BLaER1 treated with 17β-estradiol and CSF1 and Interleukin-3, amounts not matched to agents 10 nM and 100 nM (cell line): ENCODE data around the gene MPI.
"Not testable (repeated sequence)": the region's sequence is repeated elsewhere in the genome, so short reads cannot be mapped to it uniquely, and the experiment has no call there.

Source experiments
- H3K27ac ChIP-seq, 11 experiments: shearing (Covaris generic); formaldehyde crosslinking; 2 replicates each; pipeline ENCODE4 v1.8.1; 2022
- H3K27me3 ChIP-seq, 11 experiments: shearing (Covaris generic); formaldehyde crosslinking; 2 replicates each; pipeline ENCODE4 v1.8.1; 2022
- H3K36me3 ChIP-seq, 11 experiments: shearing (Covaris generic); formaldehyde crosslinking; 2 replicates each; pipeline ENCODE4 v1.8.1; 2022
- H3K4me1 ChIP-seq, 10 experiments: shearing (Covaris generic); formaldehyde crosslinking; 2 replicates each; pipeline ENCODE4 v1.8.1; 2022
- H3K4me2 ChIP-seq, 11 experiments: shearing (Covaris generic); formaldehyde crosslinking; 2 replicates each; pipeline ENCODE4 v1.8.1; 2022
- H3K4me3 ChIP-seq, 10 experiments: shearing (Covaris generic); formaldehyde crosslinking; 2 replicates each; pipeline ENCODE4 v1.8.1; 2022
- H3K9ac ChIP-seq, 11 experiments: shearing (Covaris generic); formaldehyde crosslinking; 2 replicates each; pipeline ENCODE4 v1.8.1; 2022
- H3K9me3 ChIP-seq, 11 experiments: shearing (Covaris generic); formaldehyde crosslinking; replicated peaks in 1 of 11; 2 replicates each; pipeline ENCODE4 v1.8.1; 2022
- H4K20me1 ChIP-seq, 11 experiments: shearing (Covaris generic); formaldehyde crosslinking; 2 replicates each; pipeline ENCODE4 v1.8.1; 2022
- Cebpa-rat ChIP-seq, 11 experiments: shearing (Covaris generic); IDR thresholded peaks; 2 replicates each; pipeline ENCODE4 v1.8.1; 2022

The MPI gene

DNA sequence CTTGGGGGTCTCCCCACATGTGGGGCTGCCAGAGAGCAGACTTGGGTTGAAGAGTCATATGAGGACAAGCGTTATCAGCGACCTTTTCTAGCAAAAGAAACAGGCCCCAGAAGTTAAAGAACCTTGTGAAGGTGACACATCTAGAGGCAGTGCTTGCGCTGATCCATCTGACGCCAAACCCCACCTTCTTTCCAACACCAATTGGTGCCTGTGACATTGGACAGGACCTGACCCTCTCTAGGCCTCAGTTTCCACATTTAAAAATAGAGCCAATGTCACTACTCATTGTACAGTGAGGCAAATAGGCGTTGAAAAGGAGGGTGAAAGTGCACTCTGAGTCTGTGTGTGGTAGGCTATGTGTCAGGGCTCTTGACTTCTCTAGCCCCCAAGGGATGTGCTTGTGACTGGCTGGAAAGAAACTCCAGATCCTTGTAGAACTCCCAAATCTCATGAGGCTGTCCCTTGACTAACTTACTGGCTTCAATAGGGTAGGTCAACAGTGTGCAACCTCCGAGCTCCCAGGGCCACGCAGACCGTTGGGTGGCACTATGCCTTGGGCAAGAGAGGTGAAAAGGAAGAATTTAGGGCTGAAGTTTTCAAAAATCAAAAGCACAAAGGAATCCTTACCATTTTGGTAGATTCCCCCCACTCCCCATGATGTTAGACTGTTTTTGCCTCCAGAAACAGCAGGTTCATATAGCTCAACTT is 17.5 kb downstream of the MPI start:
- peaks cover 0 to 25% (median 0%) of the 10 kb centered on the region in 11 experiments; a peak in 8 of 22 replicates for H4K20me1 ChIP-seq
- no peak for TF ChIP-seq Cebpa-rat (IDR thresholded peaks at IDR 0.05)
- H3K27ac ChIP-seq, result peak overlapping the region; percentile 79 to 94 (median 88)
- H3K27me3 ChIP-seq, result no peaks in the 10 kb centered on the region
- no peaks in the 10 kb centered on the region for H3K9me3 ChIP-seq
- peaks cover 29 to 45% (median 36%) of the 10 kb centered on the region in 10 experiments for H3K4me1 ChIP-seq
- H3K9ac ChIP-seq, result peak overlapping the region; percentile 89 to 95 (median 92)
- H3K4me2 ChIP-seq, result peak overlapping the region; percentile 74 to 98 (median 92)
- peaks cover 32 to 56% (median 44%) of the 10 kb centered on the region in 11 experiments for H3K36me3 ChIP-seq
- H3K4me3 ChIP-seq, result peak overlapping the region; percentile 85 to 96 (median 89)

DNA sequence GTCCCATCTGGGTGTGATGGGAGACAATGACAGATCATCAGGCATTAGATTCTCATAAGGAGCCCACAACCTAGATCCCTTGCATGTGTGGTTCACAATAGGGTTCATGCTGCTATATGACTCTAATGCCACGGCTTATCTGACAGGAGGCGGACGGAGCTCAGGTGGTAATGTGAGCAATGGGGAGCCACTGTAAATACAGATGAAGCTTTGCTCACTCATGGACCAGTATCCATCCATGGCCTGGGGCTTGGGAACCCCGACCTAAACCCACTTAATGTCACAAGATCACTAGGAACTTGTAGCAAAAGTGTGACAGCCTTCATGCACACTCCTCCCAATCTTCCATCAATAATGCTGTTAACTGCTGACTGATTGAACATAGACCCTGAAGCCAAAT is 18.8 kb downstream of the MPI start:
- Histone ChIP-seq H3K27ac (no peak overlapping the region), H3K9ac (no peak overlapping the region), H3K27me3 (no peaks in the 10 kb centered on the region), H3K9me3 (no peaks in the 10 kb centered on the region), H3K4me1 (peaks cover 20 to 32% (median 27%) of the 10 kb centered on the region in 10 experiments), H3K4me3 (no peak overlapping the region), H3K36me3 (peaks cover 35 to 56% (median 46%) of the 10 kb centered on the region in 11 experiments), H4K20me1 (peaks cover 0 to 16% (median 0%) of the 10 kb centered on the region in 11 experiments; a peak in 4 of 22 replicates), H3K4me2 (no peak overlapping the region)
- TF ChIP-seq Cebpa-rat (IDR thresholded peaks at IDR 0.05), result no peak

DNA sequence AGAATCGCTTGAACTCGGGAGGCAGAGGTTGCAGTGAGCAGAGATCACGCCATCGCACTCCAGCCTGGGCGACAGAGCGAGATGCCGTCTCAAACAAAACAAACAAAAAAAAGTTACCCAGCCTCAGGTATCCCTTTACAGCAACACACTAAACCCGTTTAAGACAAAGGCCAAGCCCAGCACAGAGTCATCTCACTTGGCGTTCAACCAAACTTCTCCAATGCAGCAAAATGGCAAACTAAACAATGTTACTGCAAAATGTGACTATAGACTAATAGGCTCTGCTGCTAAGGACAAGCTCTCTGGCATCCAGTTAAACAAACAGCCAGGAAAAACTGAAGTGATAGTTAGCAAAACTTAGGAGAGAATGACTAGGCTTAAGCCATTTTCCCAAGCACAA is 23.2 kb downstream of the MPI start:
- Histone ChIP-seq H3K9ac (no peak overlapping the region), H3K9me3 (no peaks in the 10 kb centered on the region), H3K36me3 (peaks cover 66 to 85% (median 74%) of the 10 kb centered on the region in 11 experiments), H3K27me3 (no peaks in the 10 kb centered on the region), H3K27ac (no peak overlapping the region), H3K4me3 (no peak overlapping the region), H3K4me1 (no peaks in the 10 kb centered on the region), H3K4me2 (no peak overlapping the region), H4K20me1 (peaks cover 0 to 10% (median under 1%) of the 10 kb centered on the region in 11 experiments; a peak in 3 of 22 replicates)
- TF ChIP-seq Cebpa-rat (IDR thresholded peaks at IDR 0.05), result no peak

DNA sequence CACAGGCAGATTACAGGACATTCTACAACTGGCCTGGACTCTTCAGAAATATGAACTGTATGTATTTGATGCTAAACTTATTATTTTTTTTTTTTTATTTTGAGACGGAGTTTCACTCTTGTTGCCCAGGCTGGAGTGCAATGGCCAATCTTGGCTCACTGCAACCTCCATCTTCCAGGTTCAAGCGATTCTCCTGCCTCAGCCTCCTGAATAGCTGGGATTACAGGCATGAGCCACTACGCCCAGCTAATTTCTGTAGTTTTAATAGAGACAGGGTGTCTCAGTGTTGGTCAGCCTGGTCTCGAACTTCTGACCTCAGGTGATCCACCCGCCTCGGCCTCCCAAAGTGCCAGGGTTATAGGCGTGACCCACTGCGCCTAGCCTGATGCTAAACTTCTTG is 24.0 kb downstream of the MPI start:
- H3K27ac ChIP-seq, result not testable (repeated sequence)

DNA sequence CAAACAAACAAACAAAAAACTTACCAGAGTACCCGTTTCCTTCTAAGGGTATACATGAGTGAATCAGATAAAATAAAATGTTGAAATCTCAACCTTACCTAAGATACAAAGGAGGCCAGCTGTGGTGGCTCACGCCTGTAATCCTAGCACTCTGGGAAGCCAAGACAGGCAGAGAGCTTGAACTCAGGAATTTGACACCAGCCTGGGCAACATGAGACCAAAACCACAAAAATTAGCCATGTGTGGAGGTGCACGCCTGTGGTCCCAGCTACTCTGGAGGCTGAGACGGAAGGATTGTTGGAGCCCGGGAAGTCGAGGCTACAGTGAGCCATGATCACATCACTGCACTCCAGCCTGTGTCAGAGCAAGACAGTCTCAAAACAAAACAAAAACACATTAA is 27.8 kb downstream of the MPI start:
- peaks cover 97 to 100% (median 99%) of the 10 kb centered on the region in 11 experiments for H3K36me3 ChIP-seq
- no peak overlapping the region for H3K4me3 ChIP-seq
- H3K4me1 ChIP-seq, result peaks cover 0 to 7% (median 0%) of the 10 kb centered on the region in 10 experiments; a peak in 6 of 20 replicates
- no peak overlapping the region for H3K27ac ChIP-seq
- H4K20me1 ChIP-seq, result peaks cover 5 to 55% (median 34%) of the 10 kb centered on the region in 11 experiments; a peak in 14 of 22 replicates
- H3K9me3 ChIP-seq, result no peaks in the 10 kb centered on the region
- H3K9ac ChIP-seq, result no peak overlapping the region
- TF ChIP-seq Cebpa-rat (IDR thresholded peaks at IDR 0.05), result no peak
- no peak overlapping the region for H3K4me2 ChIP-seq
- H3K27me3 ChIP-seq, result no peaks in the 10 kb centered on the region

More for the DNA sequence above, 24.0 kb downstream of the MPI start:
- H3K4me1 ChIP-seq, H3K9ac ChIP-seq, H3K4me2 ChIP-seq, H3K9me3 ChIP-seq, H3K27me3 ChIP-seq, H3K4me3 ChIP-seq: not testable (repeated sequence)
- peaks cover 0 to 18% (median 6%) of the 10 kb centered on the region in 11 experiments; a peak in 7 of 22 replicates for H4K20me1 ChIP-seq
- peaks cover 73 to 92% (median 81%) of the 10 kb centered on the region in 11 experiments for H3K36me3 ChIP-seq

DNA sequence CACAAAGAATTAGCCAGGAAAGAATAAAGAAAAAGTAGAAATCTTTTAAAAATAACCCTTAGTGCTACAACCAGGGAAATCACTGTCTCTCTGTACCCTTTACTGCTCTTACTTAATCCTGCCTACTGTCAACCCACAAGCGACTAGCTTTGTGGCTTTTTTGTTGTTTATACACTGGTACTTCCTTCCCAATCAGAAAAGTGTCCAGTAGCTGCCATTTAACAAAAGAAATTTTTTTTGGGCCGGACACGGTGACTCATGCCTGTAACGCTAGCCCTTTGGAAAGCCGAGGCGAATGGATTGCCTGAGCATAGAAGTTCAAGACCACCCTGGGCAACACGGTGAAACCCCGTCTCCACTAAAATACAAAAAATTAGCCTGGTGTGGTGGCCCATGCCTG is 30.6 kb downstream of the MPI start:
- peak overlapping the region in 1 of 11 experiments; percentile 6; a peak in 1 of 22 replicates for H3K9ac ChIP-seq
- H3K4me3 ChIP-seq, result no peak overlapping the region
- H3K27me3 ChIP-seq, result no peaks in the 10 kb centered on the region
- H3K4me2 ChIP-seq, result peak overlapping the region in 2 of 11 experiments; percentile 13 to 20; a peak in 2 of 22 replicates
- peak overlapping the region in 1 of 11 experiments; percentile 32; a peak in 1 of 22 replicates for H3K27ac ChIP-seq
- no peak for TF ChIP-seq Cebpa-rat (IDR thresholded peaks at IDR 0.05)
- H3K9me3 ChIP-seq, result no peaks in the 10 kb centered on the region
- H3K4me1 ChIP-seq, result peaks cover 0 to 7% (median 0%) of the 10 kb centered on the region in 10 experiments; a peak in 6 of 20 replicates
- H3K36me3 ChIP-seq, result peaks cover 98 to 100% (median 100%) of the 10 kb centered on the region in 11 experiments
- H4K20me1 ChIP-seq, result peaks cover 5 to 83% (median 59%) of the 10 kb centered on the region in 11 experiments; a peak in 20 of 22 replicates

DNA sequence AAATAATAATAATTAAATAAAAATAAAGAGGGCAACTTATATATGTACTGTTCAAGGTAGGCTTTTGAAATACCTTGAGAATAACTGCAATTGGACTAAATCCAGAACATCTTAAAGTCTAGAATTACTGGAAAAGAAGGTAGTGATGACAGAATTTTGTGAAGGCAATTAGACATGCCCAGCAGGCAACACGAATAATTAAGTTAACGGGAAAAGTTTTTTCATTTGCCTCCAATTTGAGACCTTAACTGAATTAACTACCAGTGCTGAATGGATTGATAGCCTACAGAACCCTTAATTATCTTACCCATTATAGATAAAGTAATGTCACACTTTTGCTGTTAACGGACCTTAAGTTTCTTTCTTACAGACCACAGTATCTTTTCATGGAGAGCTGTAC is 34.7 kb downstream of the MPI start:
- H4K20me1 ChIP-seq, result peaks cover 36 to 98% (median 84%) of the 10 kb centered on the region in 11 experiments; a peak in 21 of 22 replicates

DNA sequence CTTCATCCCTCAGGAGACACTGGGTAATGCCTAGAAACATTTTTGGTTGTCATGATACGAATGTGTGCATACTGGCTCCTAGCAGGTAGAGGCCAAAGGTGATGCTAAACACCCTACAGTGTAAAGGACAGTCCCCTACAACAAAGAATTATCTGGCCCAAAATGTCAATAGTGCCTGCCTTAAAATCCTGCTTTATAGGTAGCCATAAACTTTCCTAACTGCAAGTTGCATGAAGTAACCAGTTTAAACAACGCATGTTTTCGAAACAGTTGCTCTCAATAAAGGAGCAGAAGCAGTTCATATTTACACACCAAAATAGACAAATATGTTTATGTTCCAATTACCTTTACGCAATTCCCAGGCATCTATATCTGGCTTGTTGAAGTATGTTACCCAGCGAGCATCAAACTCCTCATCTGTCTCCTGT is 38.9 kb downstream of the MPI start:
- Histone ChIP-seq H3K27ac (no peak overlapping the region), H4K20me1 (peaks cover 65 to 100% (median 95%) of the 10 kb centered on the region in 11 experiments), H3K9me3 (no peaks in the 10 kb centered on the region), H3K9ac (no peak overlapping the region), H3K36me3 (peaks cover 82 to 100% (median 96%) of the 10 kb centered on the region in 11 experiments), H3K4me2 (no peak overlapping the region), H3K27me3 (no peaks in the 10 kb centered on the region), H3K4me1 (peaks cover 0 to 5% (median 2%) of the 10 kb centered on the region in 10 experiments; a peak in 9 of 20 replicates), H3K4me3 (no peak overlapping the region)
- no peak for TF ChIP-seq Cebpa-rat (IDR thresholded peaks at IDR 0.05)

More for the DNA sequence above, 34.7 kb downstream of the MPI start:
- H3K4me3 ChIP-seq, result no peak overlapping the region
- H3K4me2 ChIP-seq, result no peak overlapping the region
- H3K9me3 ChIP-seq, result no peaks in the 10 kb centered on the region
- TF ChIP-seq Cebpa-rat (IDR thresholded peaks at IDR 0.05), result no peak
- H3K4me1 ChIP-seq, result peaks cover 0 to 7% (median 0%) of the 10 kb centered on the region in 10 experiments; a peak in 6 of 20 replicates
- peaks cover 96 to 100% (median 99%) of the 10 kb centered on the region in 11 experiments for H3K36me3 ChIP-seq
- H3K9ac ChIP-seq, result no peak overlapping the region
- H3K27ac ChIP-seq, result no peak overlapping the region
- H3K27me3 ChIP-seq, result no peaks in the 10 kb centered on the region

DNA sequence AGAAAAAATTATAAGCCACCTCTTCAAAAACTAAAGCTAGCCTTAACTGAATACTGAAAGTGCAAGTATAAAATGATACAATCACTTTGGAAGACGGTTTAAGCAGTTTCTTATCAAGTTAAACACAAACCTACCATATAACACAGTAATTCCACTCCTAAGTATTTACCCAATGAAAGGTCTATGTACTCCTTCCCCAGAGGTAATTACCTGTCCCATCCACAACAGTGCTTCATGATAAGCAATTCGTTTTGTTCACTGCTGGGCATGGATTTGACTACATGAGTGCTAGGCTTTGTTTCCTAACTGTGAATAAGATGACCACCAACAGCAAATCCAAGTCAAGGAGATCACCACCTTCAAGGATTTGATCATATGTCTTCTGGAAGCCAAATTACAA is 43.7 kb downstream of the MPI start:
- H3K4me1 ChIP-seq, result peaks cover 27 to 38% (median 34%) of the 10 kb centered on the region in 10 experiments
- peak overlapping the region in 7 of 11 experiments; percentile 3 to 93 (median 72); a peak in 6 of 22 replicates for H3K4me2 ChIP-seq
- H3K36me3 ChIP-seq, result peaks cover 43 to 77% (median 68%) of the 10 kb centered on the region in 11 experiments
- no peaks in the 10 kb centered on the region for H3K9me3 ChIP-seq
- H3K9ac ChIP-seq, result peak overlapping the region in 3 of 11 experiments; percentile 17 to 45 (median 41); a peak in 2 of 22 replicates
- H3K4me3 ChIP-seq, result no peak overlapping the region
- H4K20me1 ChIP-seq, result peaks cover 74 to 93% (median 81%) of the 10 kb centered on the region in 11 experiments
- H3K27ac ChIP-seq, result no peak overlapping the region
- no peak for TF ChIP-seq Cebpa-rat (IDR thresholded peaks at IDR 0.05)
- no peaks in the 10 kb centered on the region for H3K27me3 ChIP-seq

DNA sequence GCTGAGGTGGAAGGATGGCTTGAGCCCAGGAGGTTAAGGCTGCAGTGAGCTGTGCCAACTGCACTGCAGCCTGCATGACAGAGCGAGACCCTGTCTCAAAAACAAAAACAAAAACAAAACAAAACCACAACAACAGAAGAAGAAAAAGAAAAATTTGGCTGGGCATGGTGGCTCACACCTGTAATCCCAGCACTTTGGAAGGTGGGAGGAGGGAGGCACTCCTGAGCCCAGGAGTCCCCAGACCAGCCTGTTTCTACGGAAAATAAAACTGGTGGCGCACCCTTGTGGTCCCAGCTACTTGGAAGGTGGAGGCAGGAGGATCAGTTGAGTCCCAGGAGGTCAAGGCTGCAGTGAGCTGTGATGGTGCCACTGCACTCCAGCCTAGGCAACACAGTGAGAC is 45.4 kb downstream of the MPI start:
- not testable (repeated sequence) for H3K27ac ChIP-seq, H3K9me3 ChIP-seq, H3K27me3 ChIP-seq
- Histone ChIP-seq H3K9ac (peak overlapping the region in 5 of 11 experiments; percentile 28 to 99 (median 67); a peak in 8 of 22 replicates), H3K36me3 (peaks cover 27 to 61% (median 52%) of the 10 kb centered on the region in 11 experiments), H3K4me1 (peaks cover 27 to 40% (median 34%) of the 10 kb centered on the region in 10 experiments), H3K4me3 (0 out of 20 replicates have a peak overlapping the region, but pooled peaks of 2 of the 10 experiments have one; percentile 96 to 99), H4K20me1 (peaks cover 57 to 77% (median 69%) of the 10 kb centered on the region in 11 experiments), H3K4me2 (peak overlapping the region; percentile 29 to 96 (median 84))
